HepG2 (cell line): ENCODE results near the gene SOCS1. TPM values are rescaled to one million over a fixed set of nuclear protein-coding genes. Genes with fewer than 3 reads are reported as not detected.

Experiments used
- AKAP8 ChIP-seq: sonication (generic); formaldehyde crosslinking; IDR thresholded peaks from 2 replicates; pipeline ENCODE4 v1.5.1; 2020; ENCODE audit warnings: mild to moderate bottlenecking, missing genetic modification reagents
- FOXK1 ChIP-seq: sonication (generic); formaldehyde crosslinking; IDR thresholded peaks from 2 replicates; pipeline ENCODE4 v1.4.0; 2020; ENCODE audit warnings: low read depth, missing genetic modification reagents, borderline replicate concordance
- HNRNPH1 ChIP-seq: fragments of 200-400 bp; formaldehyde crosslinking; optimal IDR thresholded peaks from 2 replicates; pipeline ENCODE3; 2017; ENCODE audit warnings: mild to moderate bottlenecking, low read depth, low read length
- MBNL3 ChIP-seq: fragments of 250-450 bp; sonication (Bioruptor Pico); conservative IDR thresholded peaks from 2 replicates; pipeline ENCODE4 v1.8.0; 2022; ENCODE audit warnings: mild to moderate bottlenecking, inconsistent platforms
- MYNN ChIP-seq: sonication (generic); formaldehyde crosslinking; IDR thresholded peaks from 2 replicates; pipeline ENCODE4 v1.4.0; 2020; ENCODE audit warnings: mild to moderate bottlenecking, low read depth, missing genetic modification reagents
- PAWR ChIP-seq: sonication (generic); formaldehyde crosslinking; IDR thresholded peaks from 2 replicates; pipeline ENCODE4 v1.4.0; 2020; ENCODE audit warnings: missing genetic modification reagents, mild to moderate bottlenecking, borderline replicate concordance
- SALL1 ChIP-seq: sonication (generic); formaldehyde crosslinking; IDR thresholded peaks from 2 replicates; pipeline ENCODE4 v1.8.0; 2022; ENCODE audit warnings: mild to moderate bottlenecking, missing genetic modification reagents
- SKIL ChIP-seq: sonication (generic); formaldehyde crosslinking; IDR thresholded peaks from 2 replicates; pipeline ENCODE4 v1.8.0; 2022; ENCODE audit warnings: missing genetic modification reagents, mild to moderate bottlenecking, moderate library complexity, borderline replicate concordance
- STAT6 ChIP-seq: sonication (generic); formaldehyde crosslinking; IDR thresholded peaks from 2 replicates; pipeline ENCODE4 v1.4.0; 2020; ENCODE audit warnings: missing genetic modification reagents, mild to moderate bottlenecking, borderline replicate concordance
- TBP ChIP-seq: sonication (generic); formaldehyde crosslinking; IDR thresholded peaks from 2 replicates; pipeline ENCODE4 v1.5.0; 2020; ENCODE audit warnings: missing genetic modification reagents
- TFDP1 ChIP-seq: IDR thresholded peaks from 2 replicates; pipeline ENCODE4 v1.6.1; 2016; ENCODE audit warnings: missing compliant biosample characterization, missing genetic modification reagents, borderline replicate concordance
- ZGPAT ChIP-seq: IDR thresholded peaks from 2 replicates; pipeline ENCODE4 v1.6.1; 2016; ENCODE audit warnings: mild to moderate bottlenecking
- ZMYM2 ChIP-seq: sonication (generic); formaldehyde crosslinking; IDR thresholded peaks from 2 replicates; pipeline ENCODE4 v1.8.0; 2022; ENCODE audit warnings: mild to moderate bottlenecking, missing genetic modification reagents
- ZNF160 ChIP-seq: sonication (generic); formaldehyde crosslinking; IDR thresholded peaks from 2 replicates; pipeline ENCODE4 v1.8.0; 2022; ENCODE audit warnings: mild to moderate bottlenecking, inconsistent platforms, missing genetic modification reagents
- ZNF513 ChIP-seq: sonication (generic); formaldehyde crosslinking; conservative IDR thresholded peaks from 2 replicates; pipeline ENCODE4 v1.5.0; 2020; ENCODE audit warnings: missing genetic modification reagents
- ZNF691 ChIP-seq: sonication (generic); formaldehyde crosslinking; IDR thresholded peaks from 2 replicates; pipeline ENCODE4 v1.4.0; 2020; ENCODE audit warnings: missing genetic modification reagents, low read depth, mild to moderate bottlenecking, borderline replicate concordance
- polyA plus RNA-seq, 8 experiments: library from polyadenylated mRNA; depleted of rRNA in 3 of 8; stranded (reverse) in 7 of 8; unstranded in 1 of 8; fragments of >200 nt; fragmentation: Illumina TruSeq in 4 of 8; extraction: Trizol in 4 of 8; gene quantifications; 2 replicates each; pipeline versions ENCODE4 v1.2.1 to v1.2.3, GENCODE V29; 2011 to 2016; ENCODE audit warnings: low read depth in 4 of 8, missing spikeins in 1 of 8, mixed read lengths in 1 of 8; ENCODE audit not compliant: insufficient read depth in 1 of 8
- total RNA-seq, 5 experiments: library from RNA; depleted of rRNA; stranded (reverse); fragments of >200 nt; fragmentation: Illumina TruSeq; extraction: Trizol; gene quantifications; 2 replicates each; pipeline ENCODE4 v1.2.3, GENCODE V29; 2016; ENCODE audit warnings: low read depth in 1 of 5

The SOCS1 gene
- total and polyA plus RNA-seq, 2 of the 13 experiments (the other 11 are each of a cell fraction or from before 2014, with no cell fraction given), result 5.3 to 6.3 TPM

- no peak for TF ChIP-seq PAWR (CRISPR knock-in tag)
- TF ChIP-seq MBNL3 (CRISPR knock-in tag), result no peak
- TF ChIP-seq SKIL, result no peak
- TF ChIP-seq HNRNPH1, result no peak
- TF ChIP-seq ZMYM2 (CRISPR knock-in tag), result peak; percentile 65; the same call in 1 of the 2 replicates
- no peak; the same call in 1 of the 2 replicates for TF ChIP-seq TFDP1 (CRISPR knock-in tag)
- TF ChIP-seq MYNN, result no peak
- TF ChIP-seq ZNF160 (CRISPR knock-in tag), result no peak
- no peak for TF ChIP-seq TBP (CRISPR knock-in tag)
- no peak for TF ChIP-seq ZGPAT
- TF ChIP-seq SALL1 (CRISPR knock-in tag), result peak; percentile 49; the same call in 1 of the 2 replicates
- no peak for TF ChIP-seq AKAP8 (CRISPR knock-in tag)
- TF ChIP-seq ZNF513 (CRISPR knock-in tag), result no peak
- TF ChIP-seq FOXK1, result no peak
- TF ChIP-seq STAT6 (CRISPR knock-in tag), result peak; percentile 20; the same call in 1 of the 2 replicates
- TF ChIP-seq ZNF691 (CRISPR knock-in tag), result no peak
Observed at GRCh38 chr16:11259655-11260595, 3.9 kb upstream of the SOCS1 start (continued).
